ENCODE results near the gene RAP2B.
"Not testable (repeated sequence)": the region's sequence is repeated elsewhere in the genome, so short reads cannot be mapped to it uniquely, and the experiment has no call there.

Gene RAP2B

DNA sequence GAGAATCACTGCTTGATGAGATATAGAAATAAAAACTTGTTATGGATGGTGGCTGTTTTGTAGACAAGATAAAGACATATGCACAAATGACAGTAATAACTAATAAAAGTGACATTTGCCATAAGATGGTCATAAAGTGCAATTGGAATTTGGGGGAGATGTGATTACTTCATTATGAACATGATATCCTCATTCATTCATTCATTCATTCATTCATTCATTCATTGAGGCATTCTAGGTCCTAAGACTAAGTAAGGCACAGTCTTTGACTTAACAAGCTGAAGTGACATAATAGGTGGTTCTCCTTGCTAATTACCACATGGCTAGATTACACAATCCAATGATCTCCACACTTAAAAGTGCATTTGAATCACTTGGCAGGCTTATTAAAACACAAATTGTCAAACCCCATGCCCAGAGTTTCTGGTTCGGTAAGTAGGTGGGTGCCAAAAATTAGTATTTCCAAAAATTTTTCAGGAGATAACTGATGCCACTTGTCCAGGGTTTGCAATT is 18.9 kb downstream of the RAP2B start:
- DNase-seq (ENCODE audit: low spot score) = no peak
- TF ChIP-seq CTCF (IDR thresholded peaks at IDR 0.05; ENCODE audit: extremely low read depth, missing control alignments) = no peak

DNA sequence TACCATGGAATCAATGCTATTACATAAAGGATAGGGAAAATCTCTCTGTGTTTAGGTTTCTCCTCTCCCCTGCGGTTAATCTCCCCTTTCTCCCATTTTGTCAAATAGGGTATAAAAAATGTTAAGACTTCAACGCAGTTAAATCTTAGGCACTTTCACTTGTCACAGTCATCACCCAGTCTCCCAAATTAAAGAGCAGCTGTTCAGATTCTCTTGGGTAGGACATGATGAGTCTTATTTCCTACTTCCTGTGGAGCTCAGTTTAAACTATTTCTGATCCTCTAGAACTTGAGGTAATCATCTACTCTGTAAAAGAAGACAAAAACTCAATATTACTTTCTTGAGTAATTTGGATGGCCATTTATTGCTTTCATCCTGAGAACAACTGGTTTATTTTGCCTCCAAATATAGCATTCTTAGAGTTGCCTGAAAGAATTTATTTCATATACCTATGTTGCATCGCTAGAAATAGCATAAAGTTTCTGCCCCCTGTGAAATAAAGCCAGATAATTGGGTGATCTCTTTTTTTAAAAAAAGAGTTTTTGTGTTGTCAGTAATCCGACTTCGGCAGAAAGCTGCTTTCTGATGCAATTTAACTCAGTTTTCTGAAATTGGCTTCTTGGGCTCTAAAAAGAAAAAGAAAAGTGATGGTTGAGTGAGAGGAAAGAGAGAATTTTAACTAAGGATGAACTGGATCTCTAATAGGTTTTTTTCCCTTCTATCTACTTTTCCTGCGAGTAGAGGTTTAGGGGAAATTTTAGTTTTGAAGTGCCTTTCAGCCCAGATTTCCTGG is 20.7 kb downstream of the RAP2B start:
- DNase-seq (ENCODE audit: low spot score) = no peak
- no peak for TF ChIP-seq CTCF (IDR thresholded peaks at IDR 0.05; ENCODE audit: extremely low read depth, missing control alignments)

DNA sequence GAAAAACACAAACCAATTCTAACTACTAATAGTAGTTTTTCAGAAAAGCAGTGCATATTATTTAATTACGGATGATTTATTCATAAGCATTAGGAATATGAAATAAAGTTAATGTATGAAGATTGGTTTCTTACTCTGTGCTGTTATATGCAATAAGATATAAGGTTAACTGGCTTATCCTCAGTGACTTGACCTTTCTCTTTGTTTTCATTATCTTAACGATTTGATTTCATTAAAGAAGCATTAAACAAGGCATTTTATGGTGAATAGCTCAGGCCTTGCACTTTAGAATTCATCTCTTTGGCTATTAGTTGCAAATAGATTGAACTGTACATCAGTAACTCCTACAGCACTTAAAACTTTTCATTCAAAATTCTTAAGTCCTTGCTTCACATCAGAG is 28.9 kb downstream of the RAP2B start:
- TF ChIP-seq CTCF (IDR thresholded peaks at IDR 0.05; ENCODE audit: extremely low read depth, missing control alignments) = no peak
- DNase-seq (ENCODE audit: low spot score) = no peak

GRCh38 chr3:153192327-153192726 is 30.3 kb downstream of the RAP2B start:
- TF ChIP-seq CTCF (IDR thresholded peaks at IDR 0.05; ENCODE audit: extremely low read depth, missing control alignments) = no peak
- DNase-seq (ENCODE audit: low spot score) = no peak

- DNase-seq (ENCODE audit: low spot score) = not testable (repeated sequence)
These were observed 31.9 kb downstream of the RAP2B start for GRCh38 chr3:153193786-153194476.

DNA sequence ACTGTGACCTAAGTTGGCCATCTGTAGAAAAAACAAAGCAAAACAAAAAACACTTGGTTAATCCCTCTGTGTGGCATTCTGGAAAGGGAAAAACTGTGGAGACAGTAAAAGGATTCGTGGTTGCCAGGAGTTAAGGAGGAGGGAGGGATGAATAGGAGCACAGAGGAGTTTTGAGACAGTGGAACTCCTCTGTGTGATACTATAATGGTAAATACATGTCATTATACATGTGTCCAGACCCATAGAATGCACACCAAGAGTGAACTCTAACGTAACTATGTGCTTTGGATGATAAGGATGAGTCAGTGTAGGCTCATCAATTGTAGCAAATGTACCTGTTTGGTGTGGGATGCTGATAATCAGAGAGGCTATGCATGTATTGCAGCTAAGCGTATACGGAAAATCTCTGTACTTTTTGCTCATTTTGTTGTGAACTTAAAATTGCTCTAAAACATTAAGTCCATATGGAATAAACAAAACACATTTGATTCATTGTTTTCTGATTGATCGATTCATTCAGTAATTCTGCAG is 33.4 kb downstream of the RAP2B start:
- no peak for TF ChIP-seq CTCF (IDR thresholded peaks at IDR 0.05; ENCODE audit: extremely low read depth, missing control alignments)
- DNase-seq (ENCODE audit: low spot score) = no peak

GRCh38 chr3:153209596-153209995 is 47.6 kb downstream of the RAP2B start:
- no peak for DNase-seq (ENCODE audit: low spot score)
- TF ChIP-seq CTCF (IDR thresholded peaks at IDR 0.05; ENCODE audit: extremely low read depth, missing control alignments) = no peak
